Keratinocyte (primary cell): ENCODE measurements around the gene NCOR1. TPM values are rescaled to one million over a fixed set of nuclear protein-coding genes. Genes with fewer than 3 reads are reported as not detected.

Source experiments
- DNase-seq: peaks from one replicate; pipeline ENCODE4 v3.0.0-alpha.2; 2011; ENCODE audit warnings: low read depth, missing footprints, low spot score
- FAIRE-seq: peaks from 2 replicates; lab custom pipeline; 2011; peaks lifted over from hg19 to GRCh38; lab: Jason Lieb, UNC
- H2AFZ ChIP-seq: 2 replicates; pipeline ENCODE4 v1.6.0; 2012; ENCODE audit warnings: low read length, control low read depth, inconsistent platforms; ENCODE audit not compliant: control insufficient read depth
- H3K27ac ChIP-seq: 2 replicates; pipeline ENCODE4 v1.5.1; 2011; ENCODE audit warnings: low read length; ENCODE audit not compliant: control insufficient read depth, insufficient read depth
- H3K27me3 ChIP-seq: 3 replicates; pipeline ENCODE4 v1.6.0; 2011; ENCODE audit warnings: low read length; ENCODE audit not compliant: control insufficient read depth, insufficient read depth; ENCODE audit errors: extremely low read depth
- H3K36me3 ChIP-seq, 2 experiments: 2 replicates in 1 of 2; 3 replicates in 1 of 2; pipeline ENCODE4 v1.5.1; 2011; ENCODE audit warnings: low read length in 2 of 2, mild to moderate bottlenecking in 1 of 2; ENCODE audit not compliant: control insufficient read depth in 2 of 2, insufficient read depth in 2 of 2; ENCODE audit errors: extremely low read depth in 1 of 2
- H3K4me1 ChIP-seq: 3 replicates; pipeline ENCODE4 v1.5.1; 2011; ENCODE audit warnings: low read length; ENCODE audit not compliant: control insufficient read depth, insufficient read depth; ENCODE audit errors: extremely low read depth
- H3K4me2 ChIP-seq: 3 replicates; pipeline ENCODE4 v1.6.0; 2011; ENCODE audit warnings: low read depth, low read length; ENCODE audit not compliant: control insufficient read depth, insufficient read depth; ENCODE audit errors: extremely low read depth
- H3K4me3 ChIP-seq, 3 experiments: fragments of 200-600 bp in 1 of 3; sonication (generic) in 1 of 3; 2 replicates in 2 of 3; 3 replicates in 1 of 3; pipeline ENCODE4 v1.5.1; 2011 to 2016; ENCODE audit warnings: low read length in 3 of 3, mild to moderate bottlenecking in 3 of 3, control low read depth in 2 of 3, inconsistent platforms in 1 of 3, low read depth in 1 of 3, mixed read lengths in 1 of 3, mixed run types in 1 of 3, moderate library complexity in 1 of 3; ENCODE audit not compliant: control insufficient read depth in 2 of 3, insufficient read depth in 2 of 3; ENCODE audit errors: extremely low read depth in 1 of 3
- H3K79me2 ChIP-seq: 2 replicates; pipeline ENCODE4 v1.6.0; 2012; ENCODE audit warnings: low read length; ENCODE audit not compliant: control insufficient read depth, insufficient read depth
- H3K9ac ChIP-seq: 3 replicates; pipeline ENCODE4 v1.6.0; 2011; ENCODE audit warnings: low read length; ENCODE audit not compliant: control insufficient read depth, insufficient read depth; ENCODE audit errors: extremely low read depth
- H3K9me1 ChIP-seq: 3 replicates; pipeline ENCODE4 v1.6.0; 2011; ENCODE audit warnings: low read length; ENCODE audit not compliant: control insufficient read depth, insufficient read depth; ENCODE audit errors: extremely low read depth
- H3K9me3 ChIP-seq: 2 replicates; pipeline ENCODE4 v1.5.1; 2012; ENCODE audit warnings: low read depth, low read length; ENCODE audit not compliant: control insufficient read depth
- H4K20me1 ChIP-seq: 3 replicates; pipeline ENCODE4 v1.6.0; 2011; ENCODE audit warnings: low read length; ENCODE audit not compliant: control insufficient read depth, insufficient read depth; ENCODE audit errors: extremely low read depth
- EZH2 ChIP-seq: IDR thresholded peaks from one replicate; pipeline ENCODE4 v1.6.1; 2012; ENCODE audit warnings: inconsistent platforms, mild to moderate bottlenecking, low read length, moderate library complexity
- dilution Hi-C: fragments of 300-500 bp; cut with MboI; formaldehyde crosslinking; loops from one replicate; pipeline ENCODE4 v1.7.0; 2020; ENCODE audit warnings: low sequenced_read_pairs; ENCODE audit not compliant: extremely low pct_ligation_motif_present
- polyA plus RNA-seq, 5 experiments: library from polyadenylated mRNA; depleted of rRNA in 3 of 5; stranded (reverse) in 3 of 5; stranded (forward) in 1 of 5; unstranded in 1 of 5; fragments of >200 nt; gene quantifications; 1 replicate in 1 of 5; 2 replicates in 3 of 5; 3 replicates in 1 of 5; pipeline versions ENCODE4 v1.2.1 to v1.2.3, GENCODE V29; 2011 to 2012; ENCODE audit warnings: missing spikeins in 2 of 5, low read depth in 1 of 5, low replicate concordance in 1 of 5
- TF ChIP-seq, protein P1 (sequence below), 3 experiments: IDR thresholded peaks in 1 of 3; conservative IDR thresholded peaks in 1 of 3; optimal IDR thresholded peaks in 1 of 3; 2 replicates in 2 of 3; 3 replicates in 1 of 3; pipeline versions ENCODE3 to v1.5.1; 2011; ENCODE audit warnings: low read length in 3 of 3, mild to moderate bottlenecking in 3 of 3, moderate library complexity in 2 of 3, control low read depth in 1 of 3, inconsistent platforms in 1 of 3; ENCODE audit not compliant: insufficient read depth in 2 of 3; ENCODE audit errors: extremely low read depth in 1 of 3

The NCOR1 gene
- polyA plus RNA-seq, 1 donor (not counting 4 experiments of a cell fraction or from before 2014, with no cell fraction given): 59.8 TPM

GRCh38 chr17:16044487-16044886 is 170.8 kb downstream of the NCOR1 start:
- Histone ChIP-seq H3K9me1 (no peaks in the 10 kb centered on the region), H3K27me3 (no peaks in the 10 kb centered on the region), H3K4me1 (no peaks in the 10 kb centered on the region), H4K20me1 (no peaks in the 10 kb centered on the region), H2AFZ (no peak overlapping the region), H3K4me3 (no peak overlapping the region), H3K9me3 (no peaks in the 10 kb centered on the region), H3K27ac (no peak overlapping the region), H3K4me2 (no peak overlapping the region), H3K36me3 (peaks cover 32 to 42% of the 10 kb centered on the region in 2 experiments), H3K79me2 (no peaks in the 10 kb centered on the region), H3K9ac (no peak overlapping the region)
- FAIRE-seq (no peak), DNase-seq (no peak)
- dilution Hi-C loops: no loop called here
- TF ChIP-seq, protein P1, sequence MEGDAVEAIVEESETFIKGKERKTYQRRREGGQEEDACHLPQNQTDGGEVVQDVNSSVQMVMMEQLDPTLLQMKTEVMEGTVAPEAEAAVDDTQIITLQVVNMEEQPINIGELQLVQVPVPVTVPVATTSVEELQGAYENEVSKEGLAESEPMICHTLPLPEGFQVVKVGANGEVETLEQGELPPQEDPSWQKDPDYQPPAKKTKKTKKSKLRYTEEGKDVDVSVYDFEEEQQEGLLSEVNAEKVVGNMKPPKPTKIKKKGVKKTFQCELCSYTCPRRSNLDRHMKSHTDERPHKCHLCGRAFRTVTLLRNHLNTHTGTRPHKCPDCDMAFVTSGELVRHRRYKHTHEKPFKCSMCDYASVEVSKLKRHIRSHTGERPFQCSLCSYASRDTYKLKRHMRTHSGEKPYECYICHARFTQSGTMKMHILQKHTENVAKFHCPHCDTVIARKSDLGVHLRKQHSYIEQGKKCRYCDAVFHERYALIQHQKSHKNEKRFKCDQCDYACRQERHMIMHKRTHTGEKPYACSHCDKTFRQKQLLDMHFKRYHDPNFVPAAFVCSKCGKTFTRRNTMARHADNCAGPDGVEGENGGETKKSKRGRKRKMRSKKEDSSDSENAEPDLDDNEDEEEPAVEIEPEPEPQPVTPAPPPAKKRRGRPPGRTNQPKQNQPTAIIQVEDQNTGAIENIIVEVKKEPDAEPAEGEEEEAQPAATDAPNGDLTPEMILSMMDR (optimal IDR thresholded peaks at IDR 0.05 in 1 of 3, IDR thresholded peaks at IDR 0.05 in 1 of 3, conservative IDR thresholded peaks at IDR 0.05 in 1 of 3; ENCODE audit: extremely low read depth in 1 of 3, insufficient read depth in 2 of 3, low read length in 3 of 3): no peak
- TF ChIP-seq EZH2: no peak

DNA sequence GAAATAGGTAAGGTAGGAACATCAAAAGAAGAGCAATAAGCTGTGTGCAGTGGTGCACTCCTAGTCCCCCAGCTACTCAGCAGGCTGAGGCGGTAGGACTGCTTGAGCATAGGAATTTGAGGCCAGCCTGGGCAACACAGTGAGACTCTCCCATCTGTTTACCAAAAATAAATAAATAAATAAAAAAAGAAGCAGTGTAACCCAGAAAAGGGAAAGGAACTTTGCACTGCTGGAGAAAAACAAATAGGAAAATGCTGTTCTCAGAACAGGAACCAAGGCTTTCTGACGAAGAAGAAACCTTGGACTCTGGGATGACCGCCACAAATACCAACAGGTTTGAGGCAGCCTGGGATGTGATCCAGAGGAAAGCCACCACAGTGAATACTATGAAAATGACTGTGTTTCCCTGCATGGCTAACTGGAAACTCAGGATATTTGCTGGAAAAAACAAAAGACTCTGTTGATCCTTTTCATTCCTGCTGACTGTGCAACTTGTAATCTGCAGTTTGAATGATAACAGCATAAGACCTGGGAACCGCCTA is 174.6 kb downstream of the NCOR1 start:
- peaks cover 25 to 40% of the 10 kb centered on the region in 2 experiments for H3K36me3 ChIP-seq
- H2AFZ ChIP-seq: no peak overlapping the region
- no peaks in the 10 kb centered on the region for H3K9me3 ChIP-seq
- TF ChIP-seq EZH2: no peak
- TF ChIP-seq, protein P1 (optimal IDR thresholded peaks at IDR 0.05 in 1 of 3, IDR thresholded peaks at IDR 0.05 in 1 of 3, conservative IDR thresholded peaks at IDR 0.05 in 1 of 3; ENCODE audit: extremely low read depth in 1 of 3, insufficient read depth in 2 of 3, low read length in 3 of 3): no peak
- H3K9me1 ChIP-seq: no peaks in the 10 kb centered on the region
- dilution Hi-C loops: no loop called here
- DNase-seq (no peak), FAIRE-seq (no peak)
- no peak overlapping the region for H3K4me3 ChIP-seq
- no peaks in the 10 kb centered on the region for H3K79me2 ChIP-seq
- H3K9ac ChIP-seq: no peak overlapping the region
- no peak overlapping the region for H3K4me2 ChIP-seq
- no peaks in the 10 kb centered on the region for H4K20me1 ChIP-seq
- no peaks in the 10 kb centered on the region for H3K4me1 ChIP-seq
- no peak overlapping the region for H3K27ac ChIP-seq
- no peaks in the 10 kb centered on the region for H3K27me3 ChIP-seq
